ENCODE data around the gene AMFR. TPM values are rescaled to one million over a fixed set of nuclear protein-coding genes. Genes with fewer than 3 reads are reported as not detected.

The AMFR gene
- total and polyA plus RNA-seq, 2 of the 13 experiments (the other 11 are each of a cell fraction or from before 2014, with no cell fraction given), result 52.9 to 108 TPM

GRCh38 chr16:56332464-56333079 is 92.8 kb downstream of the AMFR start (continued):
- 0 out of 2 replicates have a peak, but pooled peaks have one; percentile 32 for TF ChIP-seq SMAD1 (CRISPR knock-in tag; IDR thresholded peaks at IDR 0.05; ENCODE audit: borderline replicate concordance, low read depth)
- no peak for TF ChIP-seq HMGA1 (CRISPR knock-in tag; conservative IDR thresholded peaks at IDR 0.05)
- no peak for TF ChIP-seq SRSF1 (optimal IDR thresholded peaks at IDR 0.05; ENCODE audit: low read depth, low read length)
- TF ChIP-seq NFAT5 (CRISPR knock-in tag; IDR thresholded peaks at IDR 0.05), result no peak
- no peak for TF ChIP-seq REL (CRISPR knock-in tag; conservative IDR thresholded peaks at IDR 0.05)
- no peak for TF ChIP-seq NFYC (CRISPR knock-in tag; IDR thresholded peaks at IDR 0.05)
- no peak for TF ChIP-seq GRHL1 (CRISPR knock-in tag; conservative IDR thresholded peaks at IDR 0.05)
- TF ChIP-seq TMF1 (CRISPR knock-in tag; IDR thresholded peaks at IDR 0.05; ENCODE audit: low read depth), result no peak
- TF ChIP-seq SMARCC2 (IDR thresholded peaks at IDR 0.05), result no peak
- no peak for TF ChIP-seq ZNF737 (CRISPR knock-in tag; IDR thresholded peaks at IDR 0.05; ENCODE audit: borderline replicate concordance)
- TF ChIP-seq E2F2 (CRISPR knock-in tag; IDR thresholded peaks at IDR 0.05; ENCODE audit: borderline replicate concordance), result no peak
- TF ChIP-seq IRX3 (CRISPR knock-in tag; IDR thresholded peaks at IDR 0.05; ENCODE audit: borderline replicate concordance, low read depth), result no peak
- TF ChIP-seq MIER3 (CRISPR knock-in tag; IDR thresholded peaks at IDR 0.05; ENCODE audit: borderline replicate concordance), result peak; percentile 46; the same call in 1 of the 2 replicates
- TF ChIP-seq ZBTB25 (CRISPR knock-in tag; IDR thresholded peaks at IDR 0.05), result no peak
- no peak for TF ChIP-seq REST (IDR thresholded peaks at IDR 0.05; ENCODE audit: borderline replicate concordance in 1 of 2, low read depth in 1 of 2, low read length in 2 of 2)
- no peak for TF ChIP-seq ZNF296 (CRISPR knock-in tag; conservative IDR thresholded peaks at IDR 0.05)
